Measurements from ENCODE around the gene IL20. TPM values are rescaled to one million over a fixed set of nuclear protein-coding genes. Genes with fewer than 3 reads are reported as not detected.

IL20 gene
- total RNA-seq, 1 experiment from 2014 or later = not detected

- no peak for DNase-seq (ENCODE audit: low spot score)
- in situ Hi-C loops (cut with HindIII; ENCODE audit: low sequenced_read_pairs) = no loop called here
Measured at GRCh38 chr1:206897175-206897574, 31.8 kb downstream of the IL20 start, which contains the start of gene IL24. Gene IL24, plus strand, starts transcription at chr1:206897443. Its CDS starts 390 bp downstream, at chr1:206897833.

GRCh38 chr1:206898089-206898914 is 32.9 kb downstream of the IL20 start:
- no peak for DNase-seq (ENCODE audit: low spot score)
- in situ Hi-C loops (cut with HindIII; ENCODE audit: low sequenced_read_pairs) = no loop called here

GRCh38 chr1:206898915-206899431 is 33.5 kb downstream of the IL20 start:
- no peak for DNase-seq (ENCODE audit: low spot score)
- in situ Hi-C loops (cut with HindIII; ENCODE audit: low sequenced_read_pairs) = no loop called here

- no peak for DNase-seq (ENCODE audit: low spot score)
- in situ Hi-C loops (cut with HindIII; ENCODE audit: low sequenced_read_pairs) = no loop called here
Measured at GRCh38 chr1:206899717-206900116, 34.3 kb downstream of the IL20 start.

GRCh38 chr1:206900149-206900548 is 34.7 kb downstream of the IL20 start:
- DNase-seq (ENCODE audit: low spot score) = no peak
- in situ Hi-C loops (cut with HindIII; ENCODE audit: low sequenced_read_pairs) = no loop called here

- in situ Hi-C loops (cut with HindIII; ENCODE audit: low sequenced_read_pairs) = no loop called here
- no peak for DNase-seq (ENCODE audit: low spot score)
Measured at GRCh38 chr1:206901944-206902343, 36.5 kb downstream of the IL20 start.

- DNase-seq (ENCODE audit: low spot score) = no peak
- in situ Hi-C loops (cut with HindIII; ENCODE audit: low sequenced_read_pairs) = no loop called here
Measured at GRCh38 chr1:206902702-206903101, 37.3 kb downstream of the IL20 start.

- in situ Hi-C loops (cut with HindIII; ENCODE audit: low sequenced_read_pairs) = no loop called here
- DNase-seq (ENCODE audit: low spot score) = no peak
Measured at GRCh38 chr1:206903687-206904086, 38.3 kb downstream of the IL20 start.

GRCh38 chr1:206904423-206905142 is 39.2 kb downstream of the IL20 start:
- in situ Hi-C loops (cut with HindIII; ENCODE audit: low sequenced_read_pairs) = no loop called here
- DNase-seq (ENCODE audit: low spot score) = no peak

- no peak for DNase-seq (ENCODE audit: low spot score)
- in situ Hi-C loops (cut with HindIII; ENCODE audit: low sequenced_read_pairs) = no loop called here
Measured at GRCh38 chr1:206905295-206906164, 40.1 kb downstream of the IL20 start.

- no peak for DNase-seq (ENCODE audit: low spot score)
- in situ Hi-C loops (cut with HindIII; ENCODE audit: low sequenced_read_pairs) = no loop called here
Measured at GRCh38 chr1:206907304-206907991, 42.0 kb downstream of the IL20 start.

GRCh38 chr1:206908038-206908437 is 42.6 kb downstream of the IL20 start:
- no peak for DNase-seq (ENCODE audit: low spot score)
- in situ Hi-C loops (cut with HindIII; ENCODE audit: low sequenced_read_pairs) = no loop called here

- in situ Hi-C loops (cut with HindIII; ENCODE audit: low sequenced_read_pairs) = no loop called here
- DNase-seq (ENCODE audit: low spot score) = no peak
Measured at GRCh38 chr1:206909161-206909882, 43.9 kb downstream of the IL20 start.

GRCh38 chr1:206909883-206910318 is 44.5 kb downstream of the IL20 start:
- in situ Hi-C loops (cut with HindIII; ENCODE audit: low sequenced_read_pairs) = no loop called here
- DNase-seq (ENCODE audit: low spot score) = no peak

- peak; percentile 51 for DNase-seq (ENCODE audit: low spot score)
Measured at GRCh38 chr1:206911064-206911663, 45.7 kb downstream of the IL20 start.

GRCh38 chr1:206912445-206913095 is 47.1 kb downstream of the IL20 start:
- in situ Hi-C loops (cut with HindIII; ENCODE audit: low sequenced_read_pairs) = no loop called here
- DNase-seq (ENCODE audit: low spot score) = peak; percentile 91

More at GRCh38 chr1:206911064-206911663, 45.7 kb downstream of the IL20 start:
- in situ Hi-C loops (cut with HindIII; ENCODE audit: low sequenced_read_pairs) = no loop called here
